GM10248 (cell line): ENCODE data around the gene PCED1B.

Source experiments
- CTCF ChIA-PET: fragments of 300-600 bp; sonication (Branson Sonifier 250); formaldehyde crosslinking; extraction: SDS; loops from one replicate; lab custom pipeline; 2021; ENCODE audit warnings: antibody characterized with exemption; lab: Yijun Ruan, JAX
- POLR2A ChIA-PET: fragments of 350-650 bp; sonication (Branson Sonifier 250); formaldehyde crosslinking; extraction: SDS; loops from one replicate; lab custom pipeline; 2020; ENCODE audit warnings: antibody characterized with exemption; lab: Yijun Ruan, JAX
- DNase-seq: peaks from one replicate; pipeline ENCODE4 v3.0.0; 2012; ENCODE audit errors: extremely low spot score
- TF ChIP-seq, protein P1 (sequence below): IDR thresholded peaks from 2 replicates; pipeline ENCODE4 v1.5.1; 2012; ENCODE audit warnings: mild to moderate bottlenecking, low read depth; ENCODE audit errors: extremely low read depth, missing control alignments, control extremely low read depth

PCED1B gene

GRCh38 chr12:47267571-47267970, 188.2 kb downstream of the PCED1B start:
- ChIA-PET POLR2A (no interaction called here), CTCF (no interaction called here)
- TF ChIP-seq, protein P1, sequence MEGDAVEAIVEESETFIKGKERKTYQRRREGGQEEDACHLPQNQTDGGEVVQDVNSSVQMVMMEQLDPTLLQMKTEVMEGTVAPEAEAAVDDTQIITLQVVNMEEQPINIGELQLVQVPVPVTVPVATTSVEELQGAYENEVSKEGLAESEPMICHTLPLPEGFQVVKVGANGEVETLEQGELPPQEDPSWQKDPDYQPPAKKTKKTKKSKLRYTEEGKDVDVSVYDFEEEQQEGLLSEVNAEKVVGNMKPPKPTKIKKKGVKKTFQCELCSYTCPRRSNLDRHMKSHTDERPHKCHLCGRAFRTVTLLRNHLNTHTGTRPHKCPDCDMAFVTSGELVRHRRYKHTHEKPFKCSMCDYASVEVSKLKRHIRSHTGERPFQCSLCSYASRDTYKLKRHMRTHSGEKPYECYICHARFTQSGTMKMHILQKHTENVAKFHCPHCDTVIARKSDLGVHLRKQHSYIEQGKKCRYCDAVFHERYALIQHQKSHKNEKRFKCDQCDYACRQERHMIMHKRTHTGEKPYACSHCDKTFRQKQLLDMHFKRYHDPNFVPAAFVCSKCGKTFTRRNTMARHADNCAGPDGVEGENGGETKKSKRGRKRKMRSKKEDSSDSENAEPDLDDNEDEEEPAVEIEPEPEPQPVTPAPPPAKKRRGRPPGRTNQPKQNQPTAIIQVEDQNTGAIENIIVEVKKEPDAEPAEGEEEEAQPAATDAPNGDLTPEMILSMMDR, result no peak
- no peak for DNase-seq

DNA sequence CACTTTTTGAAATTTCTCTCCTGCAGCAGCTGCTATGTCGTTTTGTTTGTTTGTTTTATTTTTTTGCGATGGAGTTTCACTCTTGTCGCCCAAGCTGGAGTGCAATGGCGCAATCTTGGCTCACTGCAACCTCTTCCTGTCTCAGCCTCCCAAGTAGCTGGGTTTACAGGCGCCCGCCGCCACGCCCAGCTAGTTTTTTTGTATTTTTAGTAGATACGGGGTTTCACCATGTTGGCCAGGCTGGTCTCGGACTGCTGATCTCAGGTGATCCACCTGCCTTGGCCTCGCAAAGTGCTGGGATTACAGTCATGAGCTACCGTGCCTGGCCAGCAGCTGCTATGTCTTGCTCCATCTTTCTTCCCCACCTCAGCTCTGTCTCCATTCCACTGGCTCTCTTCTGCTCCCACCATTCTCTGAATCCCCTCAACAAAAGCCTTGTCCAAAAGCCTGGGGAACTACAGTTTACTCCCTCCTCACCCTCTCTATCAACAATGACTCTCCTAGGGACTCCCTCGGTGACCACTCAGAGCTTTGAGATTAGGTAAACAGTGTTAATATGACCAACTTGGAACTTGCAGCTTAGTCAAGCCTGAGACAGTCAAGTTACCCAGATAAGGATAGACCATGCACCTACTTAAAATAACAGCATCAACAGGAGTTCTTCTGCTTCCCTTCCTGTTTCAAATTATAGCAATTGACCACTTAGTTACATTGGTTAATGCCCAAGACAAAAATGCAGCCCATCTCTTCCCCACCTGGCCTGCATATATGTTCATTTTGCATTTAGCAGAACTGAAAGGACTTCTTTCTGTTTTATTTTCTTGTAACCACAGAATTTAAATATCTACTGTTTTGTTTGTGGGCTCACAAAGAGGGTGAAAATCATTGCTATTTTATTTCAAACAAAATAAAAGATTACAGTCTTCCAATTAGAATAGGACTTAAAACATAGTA, 189.4 kb downstream of the PCED1B start:
- CTCF ChIA-PET, result interaction anchor here (0.7 kb wide), 1 partner anchor 26 kb away, joined by 3 read pairs; no protein-coding TSS in a partner anchor
- POLR2A ChIA-PET, result no interaction called here
- TF ChIP-seq, protein P1, result no peak
- peak; percentile 27 for DNase-seq

GRCh38 chr12:47269916-47270315, 190.5 kb downstream of the PCED1B start:
- POLR2A ChIA-PET, result no interaction called here
- CTCF ChIA-PET, result interaction anchor here (0.9 kb wide), 1 partner anchor 14 kb away, joined by 3 read pairs; no protein-coding TSS in a partner anchor
- no peak for DNase-seq
- TF ChIP-seq, protein P1, result no peak

DNA sequence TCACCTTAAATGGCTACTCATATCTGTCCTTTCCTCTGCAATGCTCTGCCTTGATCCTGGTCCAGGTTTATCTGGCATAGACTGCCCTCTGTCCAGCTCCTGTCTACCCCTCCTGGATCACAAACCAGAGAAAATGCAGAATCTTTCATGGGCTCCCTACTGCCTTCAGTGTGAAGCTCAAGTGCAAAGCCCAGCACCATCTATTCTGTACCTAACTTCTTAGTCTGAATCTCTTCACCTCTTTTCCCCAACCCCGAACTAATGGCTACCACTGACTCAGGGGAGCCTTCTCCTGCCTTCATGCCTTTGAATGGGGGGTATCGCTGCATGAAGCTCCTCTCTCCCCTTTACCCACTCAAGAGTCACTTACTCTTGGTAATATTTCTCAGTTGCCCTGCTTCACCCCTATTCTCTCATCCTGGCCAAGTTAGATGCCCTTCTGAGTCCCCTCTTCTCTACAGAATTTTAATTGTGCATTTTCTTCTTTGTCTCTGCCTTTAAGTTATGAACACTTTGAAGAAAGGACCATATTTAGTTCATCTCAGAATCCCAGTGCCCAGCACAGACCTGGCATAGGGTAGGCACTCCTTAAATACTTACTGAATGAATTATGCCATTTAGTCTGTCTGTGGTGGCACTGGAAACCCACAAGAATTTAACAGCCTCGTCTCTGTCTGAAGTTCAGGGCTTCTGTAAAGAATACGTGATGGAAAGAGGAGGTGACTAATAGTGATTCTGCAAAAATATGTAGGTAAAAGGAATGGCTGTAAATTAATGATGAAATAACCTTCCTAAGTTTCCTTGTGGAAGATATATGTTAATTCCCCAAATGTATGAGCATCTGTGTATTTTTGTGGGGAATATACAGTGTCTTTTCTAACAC, 191.6 kb downstream of the PCED1B start:
- DNase-seq, result no peak
- TF ChIP-seq, protein P1, result no peak
- POLR2A ChIA-PET, result no interaction called here
- CTCF ChIA-PET, result interaction anchor here (0.9 kb wide), 2 partner anchors 10 to 13 kb away, joined by 3 read pairs; no protein-coding TSS in a partner anchor

DNA sequence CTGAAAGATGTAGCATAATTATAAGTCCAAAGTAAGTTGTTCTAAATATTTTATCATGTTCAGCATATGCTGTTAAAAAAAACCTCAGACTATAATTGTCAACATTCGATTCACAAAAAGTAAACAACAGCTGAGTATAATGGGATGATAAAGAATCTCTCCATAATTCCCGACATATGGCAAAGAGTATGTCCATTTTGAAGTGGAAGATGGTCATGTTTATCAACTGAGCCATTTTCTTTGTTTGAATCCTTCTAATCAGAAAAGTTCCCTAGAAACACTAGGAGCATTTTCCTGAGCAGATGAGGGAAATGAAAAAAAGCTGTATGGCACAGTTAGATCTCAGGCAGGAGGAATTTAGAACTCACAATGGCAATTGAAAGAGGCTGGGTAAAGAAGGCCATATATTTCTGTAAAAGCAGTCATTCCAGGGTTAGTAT, 192.4 kb downstream of the PCED1B start:
- no peak for DNase-seq
- TF ChIP-seq, protein P1, result no peak
- CTCF ChIA-PET, result no interaction called here
- POLR2A ChIA-PET, result no interaction called here
